H9 (cell line): ENCODE measurements around the gene ZNF688. TPM values are rescaled to one million over a fixed set of nuclear protein-coding genes. Genes with fewer than 3 reads are reported as not detected.

Experiments
- DNase-seq: peaks from one replicate; pipeline ENCODE4 v3.0.0-alpha.2; 2017
- H2AFZ ChIP-seq: one replicate; pipeline ENCODE4 v1.6.1; 2013; ENCODE audit warnings: mild to moderate bottlenecking, low read length, control low read depth, moderate library complexity
- H2AK5ac ChIP-seq: 2 replicates; pipeline ENCODE4 v1.6.1; 2013; ENCODE audit warnings: low read length, control low read depth, mixed read lengths; ENCODE audit not compliant: insufficient read length
- H2BK120ac ChIP-seq: one replicate; pipeline ENCODE4 v1.6.1; 2013; ENCODE audit warnings: low read depth, mild to moderate bottlenecking, low read length, control low read depth, inconsistent platforms; ENCODE audit not compliant: poor library complexity, severe bottlenecking
- H2BK12ac ChIP-seq: 2 replicates; pipeline ENCODE4 v1.6.1; 2013; ENCODE audit warnings: low read length, control low read depth, mixed read lengths, low read depth; ENCODE audit not compliant: insufficient read length
- H2BK15ac ChIP-seq: 2 replicates; pipeline ENCODE4 v1.6.1; 2013; ENCODE audit warnings: low read depth, low read length, control low read depth
- H2BK20ac ChIP-seq: one replicate; pipeline ENCODE4 v1.6.1; 2013; ENCODE audit warnings: low read depth, mild to moderate bottlenecking, low read length, control low read depth, inconsistent platforms; ENCODE audit not compliant: poor library complexity, severe bottlenecking
- H2BK5ac ChIP-seq: 2 replicates; pipeline ENCODE4 v1.6.1; 2013; ENCODE audit warnings: low read length, control low read depth, mixed read lengths; ENCODE audit not compliant: insufficient read length
- H3K14ac ChIP-seq: 2 replicates; pipeline ENCODE4 v1.6.1; 2013; ENCODE audit warnings: low read length, control low read depth; ENCODE audit not compliant: insufficient read depth
- H3K18ac ChIP-seq: 2 replicates; pipeline ENCODE4 v1.6.1; 2013; ENCODE audit warnings: low read depth, mild to moderate bottlenecking, mixed read lengths, low read length, control low read depth; ENCODE audit not compliant: insufficient read length
- H3K23ac ChIP-seq: 2 replicates; pipeline ENCODE4 v1.6.1; 2013; ENCODE audit warnings: low read length, control low read depth, mixed read lengths, low read depth; ENCODE audit not compliant: insufficient read length
- H3K23me2 ChIP-seq: 2 replicates; pipeline ENCODE4 v1.6.1; 2013; ENCODE audit warnings: low read depth, mild to moderate bottlenecking, mixed read lengths, low read length, control low read depth; ENCODE audit not compliant: insufficient read length, poor library complexity, severe bottlenecking
- H3K27ac ChIP-seq: 2 replicates; pipeline ENCODE4 v1.5.1; 2013; ENCODE audit warnings: low read length, control low read depth, mixed read lengths, low read depth; ENCODE audit not compliant: insufficient read length
- H3K27me3 ChIP-seq: 2 replicates; pipeline ENCODE4 v1.6.1; 2013; ENCODE audit warnings: low read length, control low read depth, inconsistent platforms; ENCODE audit not compliant: insufficient read depth
- H3K4ac ChIP-seq: 2 replicates; pipeline ENCODE4 v1.6.1; 2013; ENCODE audit warnings: low read depth, mild to moderate bottlenecking, control low read depth, inconsistent platforms, low read length, moderate library complexity
- H3K4me1 ChIP-seq: 2 replicates; pipeline ENCODE4 v1.6.1; 2013; ENCODE audit warnings: low read length, control low read depth, inconsistent platforms; ENCODE audit not compliant: insufficient read depth
- H3K4me2 ChIP-seq: 2 replicates; pipeline ENCODE4 v1.6.1; 2013; ENCODE audit warnings: low read length, control low read depth, mixed read lengths; ENCODE audit not compliant: insufficient read length, insufficient read depth
- H3K56ac ChIP-seq: 2 replicates; pipeline ENCODE4 v1.6.1; 2013; ENCODE audit warnings: low read depth, mild to moderate bottlenecking, mixed read lengths, low read length, control low read depth; ENCODE audit not compliant: insufficient read length
- H3K79me1 ChIP-seq: 2 replicates; pipeline ENCODE4 v1.6.1; 2013; ENCODE audit warnings: low read depth, mild to moderate bottlenecking, moderate library complexity, low read length, control low read depth, inconsistent platforms; ENCODE audit not compliant: insufficient read depth, poor library complexity, severe bottlenecking
- H3K79me2 ChIP-seq: 2 replicates; pipeline ENCODE4 v1.6.1; 2013; ENCODE audit warnings: low read length, control low read depth, inconsistent platforms; ENCODE audit not compliant: insufficient read depth
- H3K9ac ChIP-seq: 2 replicates; pipeline ENCODE4 v1.6.1; 2013; ENCODE audit warnings: low read length, control low read depth, mixed read lengths; ENCODE audit not compliant: insufficient read length; ENCODE audit errors: extremely low read depth
- H3K9me3 ChIP-seq: one replicate; pipeline ENCODE4 v1.6.1; 2013; ENCODE audit warnings: low read depth, low read length, inconsistent platforms; ENCODE audit not compliant: control insufficient read depth
- H3T11ph ChIP-seq: one replicate; pipeline ENCODE4 v1.6.1; 2013; ENCODE audit warnings: mild to moderate bottlenecking, low read length, control low read depth, inconsistent platforms
- H4K20me1 ChIP-seq: one replicate; pipeline ENCODE4 v1.6.1; 2013; ENCODE audit not compliant: control insufficient read depth, insufficient read length, insufficient read depth
- H4K5ac ChIP-seq: 2 replicates; pipeline ENCODE4 v1.6.1; 2013; ENCODE audit warnings: low read depth, mild to moderate bottlenecking, mixed read lengths, low read length, control low read depth; ENCODE audit not compliant: insufficient read length
- H4K8ac ChIP-seq: replicated peaks from 2 replicates; pipeline ENCODE4 v1.6.1; 2013; ENCODE audit warnings: low read length, control low read depth, mixed read lengths, low read depth; ENCODE audit not compliant: insufficient read length
- H4K91ac ChIP-seq: 2 replicates; pipeline ENCODE4 v1.6.1; 2013; ENCODE audit warnings: low read depth, mild to moderate bottlenecking, moderate library complexity, mixed read lengths, low read length, control low read depth; ENCODE audit not compliant: insufficient read length
- H3K27ac Mint-ChIP-seq, 3 experiments: 2 replicates in 2 of 3; 3 replicates in 1 of 3; pipeline ENCODE4 v1.8.0; 2020 to 2021; ENCODE audit warnings: mixed read lengths in 3 of 3, mild to moderate bottlenecking in 1 of 3, moderate library complexity in 1 of 3
- H3K27me3 Mint-ChIP-seq: 2 replicates; pipeline ENCODE4 v1.8.0; 2021; ENCODE audit warnings: low read depth, mild to moderate bottlenecking, moderate library complexity, mixed read lengths
- H3K36me3 Mint-ChIP-seq, 3 experiments: 2 replicates in 2 of 3; 3 replicates in 1 of 3; pipeline ENCODE4 v1.8.0; 2020 to 2021; ENCODE audit warnings: low read depth in 3 of 3, mixed read lengths in 3 of 3; ENCODE audit not compliant: insufficient read depth in 1 of 3
- H3K4me1 Mint-ChIP-seq, 2 experiments: 2 replicates each; pipeline ENCODE4 v1.8.0; 2020; ENCODE audit warnings: mixed read lengths in 2 of 2
- H3K4me3 Mint-ChIP-seq, 2 experiments: 2 replicates in 1 of 2; 3 replicates in 1 of 2; pipeline ENCODE4 v1.8.0; 2020 to 2021; ENCODE audit warnings: mild to moderate bottlenecking in 2 of 2, mixed read lengths in 2 of 2, moderate library complexity in 1 of 2
- H3K9me3 Mint-ChIP-seq, 2 experiments: 2 replicates in 1 of 2; 3 replicates in 1 of 2; pipeline ENCODE4 v1.8.0; 2020; ENCODE audit warnings: mild to moderate bottlenecking in 2 of 2, mixed read lengths in 2 of 2, moderate library complexity in 1 of 2
- CTCF ChIP-seq: fragments of 200-600 bp; sonication (generic); conservative IDR thresholded peaks from 3 replicates; pipeline ENCODE4 v1.8.0; 2021; ENCODE audit warnings: antibody characterized with exemption, mild to moderate bottlenecking
- WGBS: extraction: QIAGEN DNeasy Blood & Tissue Kit; methylation state at CpG from one replicate; pipeline ENCODE4 v1.1.7; 2013; ENCODE audit warnings: missing lambda C conversion rate, low lambda C conversion rate, mixed read lengths; ENCODE audit not compliant: insufficient read length; ENCODE audit errors: extremely low coverage; 5-methylcytosine and 5-hydroxymethylcytosine counted together
- total RNA-seq: library from RNA; stranded (reverse); gene quantifications from 2 replicates; pipeline ENCODE4 v1.2.1, GENCODE V29; 2021

The ZNF688 gene
- total RNA-seq, 1 experiment from 2014 or later = 4.5 TPM

GRCh38 chr16:30619202-30619601 lies 47.7 kb upstream of the ZNF688 start:
- H4K8ac ChIP-seq = no peak overlapping the region
- no peak overlapping the region for H4K5ac ChIP-seq
- peaks cover 13 to 15% of the 10 kb centered on the region in 2 experiments for H3K4me1 Mint-ChIP-seq
- H3K79me1 ChIP-seq = no peaks in the 10 kb centered on the region
- H3K9ac ChIP-seq = no peak overlapping the region
- no peaks in the 10 kb centered on the region for H3K79me2 ChIP-seq
- no peak overlapping the region for H3K27ac ChIP-seq
- H2BK5ac ChIP-seq = no peak overlapping the region
- H3K4me1 ChIP-seq = no peaks in the 10 kb centered on the region
- no peak overlapping the region for H4K91ac ChIP-seq
- peaks cover 3% of the 10 kb centered on the region for H3K23me2 ChIP-seq
- H3K36me3 Mint-ChIP-seq = no peaks in the 10 kb centered on the region
- H3K4me3 Mint-ChIP-seq = no peak overlapping the region
- no peak for DNase-seq
- H3K23ac ChIP-seq = no peak overlapping the region
- TF ChIP-seq CTCF = no peak
- H3K27me3 ChIP-seq = no peaks in the 10 kb centered on the region
- WGBS = no CpG with 5 or more reads among the region's 4 CpGs
- no peak overlapping the region for H2BK12ac ChIP-seq
- no peaks in the 10 kb centered on the region for H4K20me1 ChIP-seq
- no peak overlapping the region for H2AK5ac ChIP-seq
- H3K9me3 Mint-ChIP-seq = no peaks in the 10 kb centered on the region; a peak in 1 of 5 replicates
- H3K18ac ChIP-seq = no peak overlapping the region
- H3K9me3 ChIP-seq = no peaks in the 10 kb centered on the region
- H3K4ac ChIP-seq = no peak overlapping the region
- H3K27ac Mint-ChIP-seq = no peak overlapping the region
- H2AFZ ChIP-seq = no peak overlapping the region
- H2BK120ac ChIP-seq = no peak overlapping the region
- H3K14ac ChIP-seq = no peak overlapping the region
- H2BK20ac ChIP-seq = no peak overlapping the region
- no peak overlapping the region for H3K4me2 ChIP-seq
- H3K56ac ChIP-seq = no peak overlapping the region
- peaks cover 22% of the 10 kb centered on the region for H3K27me3 Mint-ChIP-seq
- no peak overlapping the region for H3T11ph ChIP-seq
- no peak overlapping the region for H2BK15ac ChIP-seq
